Common myeloid progenitor, CD34-positive (primary cell): ENCODE data around the gene FBXO3. TPM values are rescaled to one million over a fixed set of nuclear protein-coding genes. Genes with fewer than 3 reads are reported as not detected.
"Not testable (repeated sequence)": the region's sequence is repeated elsewhere in the genome, so short reads cannot be mapped to it uniquely, and the experiment has no call there.

Experiments used
- CTCF ChIA-PET: fragments of 350-600 bp; sonication (Branson Sonifier 250); formaldehyde crosslinking; loops from one replicate; lab custom pipeline; 2021; ENCODE audit warnings: antibody characterized with exemption; lab: Charles Lee
- POLR2A ChIA-PET: fragments of 350-600 bp; sonication (Branson Sonifier 250); formaldehyde crosslinking; loops from one replicate; lab custom pipeline; 2021; ENCODE audit warnings: antibody characterized with exemption; lab: Charles Lee
- DNase-seq, 3 donors: peaks; one replicate each; pipeline versions ENCODE4 v3.0.0 to v3.0.0-alpha.2; 2013
- H3K27ac ChIP-seq, 2 experiments: 1 replicate in 1 of 2; 2 replicates in 1 of 2; pipeline ENCODE4 v1.7.0; 2013; ENCODE audit warnings: inconsistent platforms in 2 of 2, low read length in 2 of 2, mild to moderate bottlenecking in 2 of 2, low read depth in 1 of 2, moderate library complexity in 1 of 2; ENCODE audit not compliant: severe bottlenecking in 2 of 2, insufficient read depth in 1 of 2, poor library complexity in 1 of 2
- H3K27me3 ChIP-seq, 5 experiments: replicated peaks in 2 of 5; 1 replicate in 3 of 5; 2 replicates in 2 of 5; pipeline versions ENCODE4 v1.6.1 to v1.7.0; 2013; ENCODE audit warnings: low read length in 4 of 5, mild to moderate bottlenecking in 2 of 5, moderate library complexity in 2 of 5, inconsistent platforms in 1 of 5; ENCODE audit not compliant: insufficient read depth in 5 of 5, control insufficient read depth in 4 of 5
- H3K36me3 ChIP-seq, 4 experiments: 1 replicate in 2 of 4; 2 replicates in 2 of 4; pipeline versions ENCODE4 v1.6.1 to v1.7.0; 2013; ENCODE audit warnings: low read length in 3 of 4, control low read depth in 1 of 4, mild to moderate bottlenecking in 1 of 4; ENCODE audit not compliant: control insufficient read depth in 4 of 4, insufficient read depth in 4 of 4
- H3K4me1 ChIP-seq, 4 experiments: 1 replicate in 3 of 4; 2 replicates in 1 of 4; pipeline versions ENCODE4 v1.6.1 to v1.7.1; 2013; ENCODE audit warnings: low read length in 3 of 4, mild to moderate bottlenecking in 3 of 4, control low read depth in 1 of 4, inconsistent platforms in 1 of 4, moderate library complexity in 1 of 4; ENCODE audit not compliant: control insufficient read depth in 4 of 4, insufficient read depth in 4 of 4; ENCODE audit errors: control extremely low read depth in 1 of 4
- H3K4me3 ChIP-seq, 7 experiments: 1 replicate in 4 of 7; 2 replicates in 3 of 7; pipeline versions ENCODE4 v1.5.1 to v1.7.0; 2013; ENCODE audit warnings: mild to moderate bottlenecking in 7 of 7, low read length in 6 of 7, moderate library complexity in 6 of 7, inconsistent platforms in 2 of 7, low read depth in 2 of 7, control low read depth in 1 of 7; ENCODE audit not compliant: insufficient read depth in 4 of 7, control insufficient read depth in 1 of 7; ENCODE audit errors: extremely low read depth in 1 of 7
- H3K9me3 ChIP-seq, 5 experiments: 1 replicate in 4 of 5; 2 replicates in 1 of 5; pipeline versions ENCODE4 v1.6.1 to v1.7.1; 2013; ENCODE audit warnings: low read length in 4 of 5, mild to moderate bottlenecking in 2 of 5, inconsistent platforms in 1 of 5, low read depth in 1 of 5, moderate library complexity in 1 of 5; ENCODE audit not compliant: control insufficient read depth in 4 of 5, insufficient read depth in 2 of 5; ENCODE audit errors: control extremely low read depth in 1 of 5
- WGBS: methylation state at CpG from one replicate; pipeline ENCODE4 v1.1.5; 2013; ENCODE audit not compliant: insufficient coverage; 5-methylcytosine and 5-hydroxymethylcytosine counted together
- polyA plus RNA-seq: library from polyadenylated mRNA; unstranded; fragments of 120-200 nt; gene quantifications from one replicate; pipeline ENCODE4 v1.2.1, GENCODE V29; 2013

Gene FBXO3
- 20.3 TPM for polyA plus RNA-seq

- peaks cover 6 to 13% (median 8%) of the 10 kb centered on the region in 4 experiments for H3K36me3 ChIP-seq
- H3K4me3 ChIP-seq: peak within 1 kb of the TSS; percentile 83 to 94 (median 87)
- WGBS: 0% methylated on average over 46 of the region's 64 CpGs
- H3K27me3 ChIP-seq: peaks cover 0 to 19% (median 9%) of the 10 kb centered on the region in 5 experiments
- no peaks in the 10 kb centered on the region for H3K9me3 ChIP-seq
- peaks cover 4 to 20% (median 17%) of the 10 kb centered on the region in 4 experiments for H3K4me1 ChIP-seq
- H3K27ac ChIP-seq: peak within 1 kb of the TSS in 1 of 2 experiments; percentile 79
- POLR2A ChIA-PET: no interaction called here
- DNase-seq: peak; percentile 81 to 91 (median 90)
- CTCF ChIA-PET: interaction anchor here (0.9 to 1.3 kb wide), 4 partner anchors 17 to 37 kb away, joined by 3 to 4 read pairs (median 3); no protein-coding TSS in a partner anchor
Measured at GRCh38 chr11:33773987-33774735, at the start of gene FBXO3. FBXO3 (minus strand) TSS chr11:33774520; CDS start chr11:33774497, 23 bp downstream.

GRCh38 chr11:33822981-33823380 lies 48.7 kb upstream of the FBXO3 start:
- H3K4me3 ChIP-seq, POLR2A ChIA-PET, H3K36me3 ChIP-seq, H3K27ac ChIP-seq, H3K9me3 ChIP-seq, H3K4me1 ChIP-seq: not testable (repeated sequence)
- DNase-seq: peak in 1 of 3 donors; percentile 24
- H3K27me3 ChIP-seq: peaks cover 8 to 46% (median 15%) of the 10 kb centered on the region in 5 experiments
- no CpG with 5 or more reads among the region's 3 CpGs for WGBS
- CTCF ChIA-PET: interaction anchor here (1.2 to 8.7 kb wide), 2 partner anchors 15 to 29 kb away, joined by 4 to 73 read pairs; no protein-coding TSS in a partner anchor

GRCh38 chr11:33819278-33820035 lies 45.1 kb upstream of the FBXO3 start:
- Histone ChIP-seq H3K4me1 (no peaks in the 10 kb centered on the region), H3K27ac (no peak overlapping the region), H3K36me3 (no peaks in the 10 kb centered on the region), H3K27me3 (peaks cover 0 to 28% (median 13%) of the 10 kb centered on the region in 5 experiments), H3K4me3 (no peak overlapping the region), H3K9me3 (peaks cover 0 to 2% (median 0%) of the 10 kb centered on the region in 5 experiments)
- WGBS: 73% methylated on average over 16 of the region's 16 CpGs
- CTCF ChIA-PET: interaction anchor here (0.9 to 9.4 kb wide), 3 partner anchors 10 to 38 kb away, joined by 3 to 73 read pairs (median 52); no protein-coding TSS in a partner anchor
- no peak for DNase-seq
- POLR2A ChIA-PET: no interaction called here

- ChIA-PET POLR2A (no interaction called here), CTCF (interaction anchor here (0.6 to 6.5 kb wide), 32 partner anchors 10 to 536 kb away, joined by 3 to 149 read pairs (median 3); no protein-coding TSS in a partner anchor)
- DNase-seq: peak; percentile 85 to 92 (median 86)
- Histone ChIP-seq H3K4me1 (no peaks in the 10 kb centered on the region), H3K27me3 (peaks cover 0 to 8% (median 4%) of the 10 kb centered on the region in 5 experiments), H3K4me3 (no peak overlapping the region), H3K27ac (no peak overlapping the region), H3K36me3 (no peaks in the 10 kb centered on the region), H3K9me3 (no peaks in the 10 kb centered on the region)
- 39% methylated on average over 10 of the region's 12 CpGs for WGBS
Measured at GRCh38 chr11:33808228-33808828, 34.0 kb upstream of the FBXO3 start.

GRCh38 chr11:33804471-33804870 lies 30.2 kb upstream of the FBXO3 start:
- H3K27ac ChIP-seq: no peak overlapping the region
- no peaks in the 10 kb centered on the region for H3K36me3 ChIP-seq
- ChIA-PET CTCF (interaction anchor here (1.4 to 6.5 kb wide), 7 partner anchors 14 to 188 kb away, joined by 3 to 149 read pairs (median 4); no protein-coding TSS in a partner anchor), POLR2A (no interaction called here)
- no CpG with 5 or more reads among the region's 2 CpGs for WGBS
- peaks cover 11 to 37% (median 28%) of the 10 kb centered on the region in 5 experiments for H3K27me3 ChIP-seq
- no peaks in the 10 kb centered on the region for H3K9me3 ChIP-seq
- DNase-seq: no peak
- no peak overlapping the region for H3K4me3 ChIP-seq
- H3K4me1 ChIP-seq: peaks cover 0 to 8% (median 7%) of the 10 kb centered on the region in 4 experiments

- peak overlapping the region in 4 of 7 experiments; percentile 5 to 46 (median 32) for H3K4me3 ChIP-seq
- no peaks in the 10 kb centered on the region for H3K36me3 ChIP-seq
- H3K4me1 ChIP-seq: peaks cover 0 to 10% (median 8%) of the 10 kb centered on the region in 4 experiments
- WGBS: 4% methylated on average over 16 of the region's 18 CpGs
- H3K27ac ChIP-seq: no peak overlapping the region
- peaks cover 11 to 38% (median 28%) of the 10 kb centered on the region in 5 experiments for H3K27me3 ChIP-seq
- peak; percentile 18 to 55 (median 54) for DNase-seq
- ChIA-PET POLR2A (interaction anchor here (0.5 to 0.6 kb wide), 2 partner anchors 249 to 621 kb away, joined by 4 read pairs; partner anchors contain the start of gene CAPRIN1), CTCF (interaction anchor here (0.6 to 1.8 kb wide), 5 partner anchors 9 to 186 kb away, joined by 3 to 6 read pairs (median 3); no protein-coding TSS in a partner anchor)
- H3K9me3 ChIP-seq: no peaks in the 10 kb centered on the region
Measured at GRCh38 chr11:33802194-33802950, 28.1 kb upstream of the FBXO3 start.
